ENCODE results near the gene GORASP1. TPM values are rescaled to one million over a fixed set of nuclear protein-coding genes. Genes with fewer than 3 reads are reported as not detected.

The GORASP1 gene
- total RNA-seq, 1 experiment from 2014 or later = 43.6 TPM

DNA sequence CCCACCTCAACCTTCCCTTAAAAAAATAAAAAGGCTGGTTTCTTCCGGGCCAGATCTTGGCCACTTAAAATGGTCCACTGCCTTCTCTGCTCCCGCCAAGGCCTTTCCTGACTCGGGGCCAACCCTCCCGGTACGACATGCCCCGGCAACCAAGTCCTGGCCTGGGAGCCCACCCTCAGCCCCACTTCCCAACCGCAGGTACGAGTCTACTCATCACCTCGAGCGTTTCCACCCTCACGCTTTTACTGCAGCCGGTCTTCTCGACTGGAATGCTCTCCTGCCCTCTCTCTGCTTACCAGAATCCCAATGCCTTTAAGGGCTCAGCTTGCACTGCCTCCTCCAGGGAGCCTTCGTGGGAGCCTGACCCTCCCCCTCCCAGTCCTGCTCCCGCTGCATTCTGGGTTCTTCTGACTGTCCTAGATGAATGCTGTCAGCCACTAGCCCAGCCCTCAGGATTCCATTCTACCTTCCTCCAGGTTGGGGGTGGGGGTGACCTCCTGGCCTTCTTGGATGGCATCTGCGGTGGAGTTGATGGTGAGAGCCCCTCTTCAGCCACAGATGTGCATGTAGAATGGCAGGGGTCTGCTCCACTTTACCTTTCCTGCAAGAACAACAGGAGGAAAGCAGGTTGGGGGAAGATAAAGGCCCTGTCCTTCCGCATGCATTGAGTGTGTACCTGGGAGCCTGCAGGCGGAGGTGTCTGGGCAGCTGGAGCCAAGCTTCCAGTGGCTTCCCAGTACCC lies 47.0 kb upstream of the GORASP1 start:
- H3K4me3 Mint-ChIP-seq (ENCODE audit: unreplicated experiment) = peak overlapping the region; percentile 94
- peak; percentile 75 to 82 for DNase-seq
- intact Hi-C loops (cut with micrococcal nuclease; ENCODE audit: unreplicated experiment) = loop anchor here (2.0 kb wide), 1 partner anchor 14 kb away; no protein-coding TSS in a partner anchor
- Histone ChIP-seq H3K4me1 (peaks cover 40% of the 10 kb centered on the region), H3K36me3 (ENCODE audit: control insufficient read depth, insufficient read depth, low read length) (no peaks in the 10 kb centered on the region), H3K4me3 (ENCODE audit: low read depth, low read length) (peak overlapping the region; percentile 40), H3K9me3 (no peaks in the 10 kb centered on the region), H3K27me3 (replicated peaks; ENCODE audit: control insufficient read depth, insufficient read depth, low read length) (no peaks in the 10 kb centered on the region)
- CTCF ChIA-PET = no interaction called here
- peak overlapping the region; percentile 97 for H3K27ac Mint-ChIP-seq (ENCODE audit: unreplicated experiment)
- TSS peak; percentile 79 for BruUV-seq (replicated peaks)
- POLR2A ChIA-PET = interaction anchor here (0.8 kb wide), 1 partner anchor 68 kb away, joined by 8 read pairs; no protein-coding TSS in a partner anchor
- TF ChIP-seq, protein P1, sequence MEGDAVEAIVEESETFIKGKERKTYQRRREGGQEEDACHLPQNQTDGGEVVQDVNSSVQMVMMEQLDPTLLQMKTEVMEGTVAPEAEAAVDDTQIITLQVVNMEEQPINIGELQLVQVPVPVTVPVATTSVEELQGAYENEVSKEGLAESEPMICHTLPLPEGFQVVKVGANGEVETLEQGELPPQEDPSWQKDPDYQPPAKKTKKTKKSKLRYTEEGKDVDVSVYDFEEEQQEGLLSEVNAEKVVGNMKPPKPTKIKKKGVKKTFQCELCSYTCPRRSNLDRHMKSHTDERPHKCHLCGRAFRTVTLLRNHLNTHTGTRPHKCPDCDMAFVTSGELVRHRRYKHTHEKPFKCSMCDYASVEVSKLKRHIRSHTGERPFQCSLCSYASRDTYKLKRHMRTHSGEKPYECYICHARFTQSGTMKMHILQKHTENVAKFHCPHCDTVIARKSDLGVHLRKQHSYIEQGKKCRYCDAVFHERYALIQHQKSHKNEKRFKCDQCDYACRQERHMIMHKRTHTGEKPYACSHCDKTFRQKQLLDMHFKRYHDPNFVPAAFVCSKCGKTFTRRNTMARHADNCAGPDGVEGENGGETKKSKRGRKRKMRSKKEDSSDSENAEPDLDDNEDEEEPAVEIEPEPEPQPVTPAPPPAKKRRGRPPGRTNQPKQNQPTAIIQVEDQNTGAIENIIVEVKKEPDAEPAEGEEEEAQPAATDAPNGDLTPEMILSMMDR (IDR thresholded peaks at IDR 0.05; ENCODE audit: insufficient read depth in 1 of 2, low read depth in 1 of 2, low read length in 1 of 2, severe bottlenecking in 1 of 2, unreplicated experiment in 1 of 2) = no peak
- H3K9me3 Mint-ChIP-seq (ENCODE audit: unreplicated experiment) = no peaks in the 10 kb centered on the region
- peaks cover 41% of the 10 kb centered on the region for H3K36me3 Mint-ChIP-seq (ENCODE audit: insufficient read depth, unreplicated experiment)
- H3K27me3 Mint-ChIP-seq (ENCODE audit: insufficient read depth, unreplicated experiment) = no peaks in the 10 kb centered on the region
- H3K4me1 Mint-ChIP-seq (ENCODE audit: low read depth, unreplicated experiment) = peaks cover 36% of the 10 kb centered on the region

DNA sequence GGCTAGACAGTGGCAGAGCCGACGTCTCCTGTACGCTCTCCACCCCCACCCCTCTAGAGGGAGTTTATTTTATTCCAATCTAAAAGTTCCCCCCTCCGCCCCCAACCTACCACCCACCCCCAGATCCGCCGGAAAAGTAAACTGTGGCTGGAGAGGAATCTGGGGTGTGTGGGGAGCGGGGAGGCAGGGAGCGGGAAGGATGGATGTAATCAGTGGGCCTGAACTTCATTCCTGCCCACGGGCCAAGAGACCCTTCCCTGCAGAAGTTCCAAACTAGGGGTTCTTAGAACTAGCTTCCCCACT lies 46.5 kb upstream of the GORASP1 start:
- H3K36me3 ChIP-seq (ENCODE audit: control insufficient read depth, insufficient read depth, low read length) = no peaks in the 10 kb centered on the region
- CTCF ChIA-PET = no interaction called here
- Mint-ChIP-seq H3K27me3 (ENCODE audit: insufficient read depth, unreplicated experiment) (no peaks in the 10 kb centered on the region), H3K9me3 (ENCODE audit: unreplicated experiment) (no peaks in the 10 kb centered on the region), H3K27ac (ENCODE audit: unreplicated experiment) (peak overlapping the region; percentile 97), H3K4me3 (ENCODE audit: unreplicated experiment) (peak overlapping the region; percentile 94), H3K4me1 (ENCODE audit: low read depth, unreplicated experiment) (peaks cover 41% of the 10 kb centered on the region), H3K36me3 (ENCODE audit: insufficient read depth, unreplicated experiment) (peaks cover 47% of the 10 kb centered on the region)
- H3K4me1 ChIP-seq = peaks cover 44% of the 10 kb centered on the region
- TF ChIP-seq, protein P1 (IDR thresholded peaks at IDR 0.05; ENCODE audit: insufficient read depth in 1 of 2, low read depth in 1 of 2, low read length in 1 of 2, severe bottlenecking in 1 of 2, unreplicated experiment in 1 of 2) = no peak
- H3K4me3 ChIP-seq (ENCODE audit: low read depth, low read length) = peak overlapping the region; percentile 40
- no peaks in the 10 kb centered on the region for H3K9me3 ChIP-seq
- intact Hi-C loops (cut with micrococcal nuclease; ENCODE audit: unreplicated experiment) = loop anchor here (2.0 kb wide), 1 partner anchor 15 kb away; no protein-coding TSS in a partner anchor
- no peaks in the 10 kb centered on the region for H3K27me3 ChIP-seq (replicated peaks; ENCODE audit: control insufficient read depth, insufficient read depth, low read length)
- POLR2A ChIA-PET = no interaction called here
- no peak for DNase-seq
- no TSS peak for BruUV-seq (replicated peaks)

DNA sequence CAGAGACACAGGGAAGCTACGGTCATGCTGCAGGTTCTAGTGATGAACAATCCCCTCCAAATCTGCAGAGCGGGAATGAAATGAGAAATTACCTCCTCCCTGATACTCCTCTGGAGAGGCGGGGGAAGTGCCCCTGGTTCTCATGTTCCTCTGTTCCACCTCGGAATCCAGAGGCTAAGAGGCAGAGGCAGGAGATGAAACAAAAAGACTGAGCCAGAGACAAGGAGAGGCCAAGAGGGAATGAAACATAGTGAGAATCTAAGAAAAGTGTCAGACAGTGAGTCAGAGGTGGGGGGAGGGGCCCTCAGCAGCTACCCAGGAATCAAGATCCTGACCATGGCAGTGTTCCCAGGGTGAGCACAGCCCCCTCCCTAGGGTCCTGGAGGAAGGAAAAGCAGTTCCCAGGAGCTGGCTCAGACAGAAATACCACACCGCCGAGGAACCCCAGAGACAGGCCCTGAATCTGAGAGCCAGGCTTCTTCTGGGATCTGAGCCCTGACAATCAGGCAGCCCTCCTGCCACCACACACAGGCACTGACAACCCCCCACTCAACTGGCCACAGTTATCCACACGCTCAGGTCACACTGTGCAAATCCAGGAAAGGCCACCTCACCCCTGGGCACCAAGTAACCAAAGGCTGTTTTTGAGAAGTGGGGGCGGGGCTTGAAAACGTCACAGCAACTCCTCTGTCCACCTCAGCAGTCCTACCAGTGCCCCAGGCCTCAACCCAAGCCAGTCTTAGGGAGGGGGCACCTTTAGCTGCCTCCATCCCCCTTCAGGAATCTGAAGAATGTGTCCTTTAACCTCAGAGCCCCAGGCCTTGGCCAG lies 43.6 kb upstream of the GORASP1 start:
- H3K4me1 Mint-ChIP-seq (ENCODE audit: low read depth, unreplicated experiment) = peaks cover 66% of the 10 kb centered on the region
- peaks cover 72% of the 10 kb centered on the region for H3K36me3 Mint-ChIP-seq (ENCODE audit: insufficient read depth, unreplicated experiment)
- H3K9me3 Mint-ChIP-seq (ENCODE audit: unreplicated experiment) = no peaks in the 10 kb centered on the region
- no peaks in the 10 kb centered on the region for H3K36me3 ChIP-seq (ENCODE audit: control insufficient read depth, insufficient read depth, low read length)
- no peaks in the 10 kb centered on the region for H3K27me3 ChIP-seq (replicated peaks; ENCODE audit: control insufficient read depth, insufficient read depth, low read length)
- no peaks in the 10 kb centered on the region for H3K27me3 Mint-ChIP-seq (ENCODE audit: insufficient read depth, unreplicated experiment)
- no TSS peak for BruUV-seq (replicated peaks)
- H3K4me3 Mint-ChIP-seq (ENCODE audit: unreplicated experiment) = peak overlapping the region; percentile 94
- ChIA-PET CTCF (interaction anchor here (1.5 to 1.6 kb wide), 2 partner anchors 27 to 137 kb away, joined by 4 to 7 read pairs; no protein-coding TSS in a partner anchor), POLR2A (interaction anchor here (0.6 to 1.1 kb wide), 2 partner anchors 26 to 42 kb away, joined by 3 read pairs; no protein-coding TSS in a partner anchor)
- TF ChIP-seq, protein P1 (IDR thresholded peaks at IDR 0.05; ENCODE audit: insufficient read depth in 1 of 2, low read depth in 1 of 2, low read length in 1 of 2, severe bottlenecking in 1 of 2, unreplicated experiment in 1 of 2) = no peak
- intact Hi-C loops (cut with micrococcal nuclease; ENCODE audit: unreplicated experiment) = no loop called here
- no peaks in the 10 kb centered on the region for H3K9me3 ChIP-seq
- H3K4me1 ChIP-seq = peaks cover 70% of the 10 kb centered on the region
- peak; percentile 68 to 75 for DNase-seq
- peak overlapping the region; percentile 60 for H3K4me3 ChIP-seq (ENCODE audit: low read depth, low read length)
- peak overlapping the region; percentile 96 for H3K27ac Mint-ChIP-seq (ENCODE audit: unreplicated experiment)

All from Caco-2 (cell line).